A549 treated with DMSO at 1 μM for 4 hours (cell line): ENCODE measurements around the gene HSPA1B. TPM values are rescaled to one million over a fixed set of nuclear protein-coding genes. Genes with fewer than 3 reads are reported as not detected.

Source experiments
- total RNA-seq: library from RNA; stranded (reverse); fragments of 200-300 nt; extraction: Qiagen RNA extraction; gene quantifications from 5 replicates; pipeline ENCODE4 v1.2.3, GENCODE V29; 2022; ENCODE audit warnings: low read depth

HSPA1B gene
- total RNA-seq: 109 to 336 TPM (median 263 TPM) in 5 replicates

DNA sequence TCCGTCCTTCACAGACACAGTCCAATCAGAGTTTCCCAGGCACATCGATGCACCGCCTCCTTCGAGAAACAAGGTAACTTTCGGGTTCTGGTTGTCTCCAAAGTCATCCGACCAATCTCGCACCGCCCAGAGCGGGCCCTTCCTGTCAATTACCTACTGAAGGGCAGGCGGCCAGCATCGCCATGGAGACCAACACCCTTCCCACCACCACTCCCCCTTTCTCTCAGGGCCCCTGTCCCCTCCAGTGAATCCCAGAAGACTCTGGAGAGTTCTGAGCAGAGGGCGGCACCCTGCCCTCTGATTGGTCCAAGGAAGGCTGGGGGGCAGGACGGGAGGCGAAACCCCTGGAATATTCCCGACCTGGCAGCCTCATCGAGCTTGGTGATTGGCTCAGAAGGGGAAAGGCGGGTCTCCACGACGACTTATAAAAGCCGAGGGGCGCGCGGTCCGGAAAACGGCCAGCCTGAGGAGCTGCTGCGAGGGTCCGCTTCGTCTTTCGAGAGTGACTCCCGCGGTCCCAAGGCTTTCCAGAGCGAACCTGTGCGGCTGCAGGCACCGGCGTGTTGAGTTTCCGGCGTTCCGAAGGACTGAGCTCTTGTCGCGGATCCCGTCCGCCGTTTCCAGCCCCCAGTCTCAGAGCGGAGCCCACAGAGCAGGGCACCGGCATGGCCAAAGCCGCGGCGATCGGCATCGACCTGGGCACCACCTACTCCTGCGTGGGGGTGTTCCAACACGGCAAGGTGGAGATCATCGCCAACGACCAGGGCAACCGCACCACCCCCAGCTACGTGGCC, at the start of gene HSPA1B:
TSS of gene HSPA1B (plus strand) at position 453 of the 794 bp plus-strand sequence. CDS start at position 666, 213 bp downstream.

DNA sequence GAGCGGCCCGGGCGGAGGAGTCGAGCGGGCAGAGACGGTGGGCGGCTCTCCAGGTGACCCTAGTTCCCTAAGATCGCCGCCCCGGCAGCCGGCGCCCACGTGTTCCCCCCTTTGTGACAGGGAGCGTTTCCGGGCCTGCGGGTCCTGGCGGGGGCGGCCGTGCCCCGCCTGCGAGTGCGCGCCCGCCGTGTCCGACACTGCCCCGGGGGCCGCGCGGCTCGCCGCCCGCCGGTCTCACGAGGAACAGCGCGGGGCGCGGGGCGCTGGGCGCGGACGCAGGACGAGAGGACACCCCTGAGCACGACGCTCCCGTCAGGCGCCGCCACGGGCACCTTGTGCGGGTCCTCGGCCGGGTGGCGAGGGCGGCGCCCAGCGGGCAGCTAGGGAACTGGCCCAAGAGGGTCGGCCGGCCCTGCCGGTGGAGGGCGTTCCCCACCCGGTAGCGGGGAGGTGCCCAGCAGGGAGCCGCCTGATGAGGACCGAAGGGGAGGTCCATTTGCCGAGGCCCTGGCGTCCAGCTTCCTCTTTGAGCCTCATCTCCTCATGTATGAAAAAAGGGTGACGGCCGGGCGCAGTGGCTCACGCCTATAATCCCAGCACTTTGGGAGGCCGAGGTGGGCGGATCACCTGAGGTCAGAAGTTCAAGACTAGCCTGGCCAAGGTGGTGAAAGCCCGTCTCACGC, 31.8 kb upstream of the HSPA1B start, which contains the start of gene VARS1:
TSS of gene VARS1 (minus strand) at position 137 of the 683 bp plus-strand sequence. CDS start 535 bp downstream, outside the sequence.

DNA sequence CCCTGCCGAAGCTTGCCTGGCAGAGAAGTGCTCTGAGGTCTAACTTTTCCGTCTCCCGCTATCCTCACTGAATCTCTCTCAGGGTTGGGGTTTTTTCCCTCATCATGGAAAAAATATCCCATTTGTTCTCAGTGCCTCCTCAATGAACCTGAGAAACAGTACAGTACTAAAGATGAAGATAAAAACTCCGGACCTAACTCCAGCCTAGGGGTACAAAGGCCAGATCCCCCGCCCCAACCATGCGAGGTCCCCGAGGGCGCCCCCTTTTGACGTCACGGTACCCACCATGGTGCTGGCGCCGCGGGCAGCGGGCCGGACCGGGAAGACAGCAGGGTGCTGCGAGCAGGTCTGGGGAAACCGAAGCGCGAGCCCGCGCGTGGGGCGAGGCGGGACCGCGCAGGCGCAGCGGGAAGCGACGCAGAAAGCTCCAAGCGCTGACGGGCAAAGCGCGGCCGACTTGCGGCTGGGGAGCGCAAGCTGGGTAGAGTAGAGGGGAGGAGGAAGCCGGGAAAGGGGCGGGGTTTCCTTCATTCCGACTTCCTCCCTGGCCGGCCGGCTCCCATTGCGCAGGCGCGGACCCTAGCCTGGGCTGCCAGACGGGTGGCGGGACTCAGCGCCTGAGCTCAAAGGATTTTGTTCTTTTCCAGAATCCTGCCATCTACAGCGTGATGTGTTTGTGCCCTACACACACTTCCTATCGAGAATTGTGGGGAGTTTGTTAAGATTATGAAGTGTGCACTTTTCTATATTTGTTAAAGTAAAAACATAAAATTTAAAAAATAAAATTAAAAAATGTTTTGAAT, 20.9 kb upstream of the HSPA1B start, which contains the start of gene LSM2:
TSS of gene LSM2 (minus strand) at position 497 of the 803 bp plus-strand sequence. CDS start at position 288, 209 bp downstream.

DNA sequence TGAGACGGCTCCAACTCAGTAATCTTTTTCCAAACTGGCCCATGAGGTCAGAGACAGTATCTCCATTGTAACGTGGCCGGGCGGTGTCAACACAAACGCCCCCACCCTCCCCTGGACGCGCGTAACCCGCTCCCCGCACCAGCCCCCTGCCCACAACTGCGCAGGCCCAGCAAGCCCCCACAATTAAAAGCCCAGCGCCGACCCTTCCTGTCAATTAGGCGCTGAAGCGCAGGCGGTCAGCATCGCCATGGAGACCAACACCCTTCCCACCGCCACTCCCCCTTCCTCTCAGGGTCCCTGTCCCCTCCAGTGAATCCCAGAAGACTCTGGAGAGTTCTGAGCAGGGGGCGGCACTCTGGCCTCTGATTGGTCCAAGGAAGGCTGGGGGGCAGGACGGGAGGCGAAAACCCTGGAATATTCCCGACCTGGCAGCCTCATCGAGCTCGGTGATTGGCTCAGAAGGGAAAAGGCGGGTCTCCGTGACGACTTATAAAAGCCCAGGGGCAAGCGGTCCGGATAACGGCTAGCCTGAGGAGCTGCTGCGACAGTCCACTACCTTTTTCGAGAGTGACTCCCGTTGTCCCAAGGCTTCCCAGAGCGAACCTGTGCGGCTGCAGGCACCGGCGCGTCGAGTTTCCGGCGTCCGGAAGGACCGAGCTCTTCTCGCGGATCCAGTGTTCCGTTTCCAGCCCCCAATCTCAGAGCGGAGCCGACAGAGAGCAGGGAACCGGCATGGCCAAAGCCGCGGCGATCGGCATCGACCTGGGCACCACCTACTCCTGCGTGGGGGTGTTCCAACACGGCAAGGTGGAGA, 12.3 kb upstream of the HSPA1B start, which contains the start of the genes HSPA1A and HSPA1L:
TSS of gene HSPA1A (plus strand) at position 519 of the 814 bp plus-strand sequence. CDS start at position 733, 214 bp downstream.
TSS of gene HSPA1L (minus strand) at position 259 of the 814 bp plus-strand sequence. CDS start 3,311 bp downstream, outside the sequence.

DNA sequence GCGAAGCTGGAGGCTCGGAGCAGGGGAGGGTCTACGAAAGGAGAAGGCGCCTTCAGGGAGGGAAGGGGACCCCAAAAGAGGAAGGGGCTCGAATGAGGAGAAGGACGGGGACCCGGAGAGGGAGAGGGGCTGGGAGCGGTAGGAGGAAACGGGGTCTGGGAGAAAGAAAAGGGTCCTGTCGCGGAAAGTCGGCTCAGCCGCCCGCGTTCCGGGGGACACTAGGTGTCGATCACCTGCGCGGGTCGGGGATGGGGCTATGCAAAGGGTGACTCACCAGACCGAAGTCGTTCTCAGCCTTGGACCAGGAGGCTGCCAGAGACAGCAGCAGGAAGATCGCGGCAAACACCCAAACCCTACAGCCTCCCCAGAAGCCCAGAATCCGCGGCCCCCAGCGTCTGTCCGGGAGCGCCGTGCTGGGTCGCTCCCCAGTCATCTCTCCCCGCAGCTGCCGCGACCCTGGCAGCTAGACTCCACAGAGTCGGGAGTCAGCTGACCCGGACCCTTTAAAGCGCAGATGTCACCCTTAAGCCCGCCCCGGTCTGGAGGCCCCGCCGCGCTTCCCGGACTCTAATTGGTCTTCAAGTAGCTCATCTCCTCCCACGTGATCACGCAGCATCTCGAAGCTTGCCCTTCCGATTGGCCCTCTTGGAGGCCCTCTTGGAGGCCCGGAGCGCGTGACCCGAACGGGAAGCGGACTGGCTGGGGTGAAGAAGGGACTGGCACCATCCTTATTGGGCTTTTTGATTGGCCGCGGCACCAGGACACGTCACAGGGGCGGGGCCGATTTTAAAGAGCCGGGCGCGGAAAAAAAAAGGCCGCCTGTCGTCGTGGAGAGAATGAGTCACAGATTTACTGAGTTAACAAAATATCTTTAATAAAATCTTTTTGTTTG, 35.1 kb downstream of the HSPA1B start, which contains the start of gene NEU1:
TSS of gene NEU1 (minus strand) at position 478 of the 892 bp plus-strand sequence. CDS start at position 433, 45 bp downstream.

DNA sequence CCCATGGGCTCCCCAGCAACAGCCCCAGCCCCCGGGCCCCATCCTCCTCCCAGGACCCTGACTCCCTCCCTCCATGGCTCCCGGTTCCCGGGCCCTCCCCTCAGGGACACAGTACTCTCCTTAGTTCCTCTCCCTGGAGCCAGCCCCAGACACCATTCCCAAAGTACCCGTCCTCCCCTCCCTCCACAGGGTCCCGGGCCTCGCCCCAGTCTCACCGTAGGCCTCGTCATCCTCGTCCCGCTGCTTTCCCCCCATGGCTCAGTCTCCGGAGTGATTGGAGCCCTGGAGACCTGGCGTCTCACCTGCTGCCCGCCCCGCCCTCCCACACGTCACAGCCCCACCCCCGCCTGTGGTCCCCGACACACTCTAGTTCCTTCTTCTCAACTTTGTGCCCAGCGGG, 51.2 kb downstream of the HSPA1B start, which contains the start of gene SLC44A4:
TSS of gene SLC44A4 (minus strand) at position 272 of the 400 bp plus-strand sequence. CDS start at position 255, 17 bp downstream.

Other genes with a start within 250 kb of the HSPA1B start
- gene LTB, start 245.3 kb upstream of the HSPA1B start, total RNA-seq: 0.29 to 0.50 TPM (median 0.49 TPM) in 5 replicates
- 0.20 to 0.26 TPM in 2 of 5 replicates, not detected in the others for gene LST1, start 241.5 kb upstream of the HSPA1B start, total RNA-seq
- gene NCR3, start 234.7 kb upstream of the HSPA1B start, total RNA-seq: not detected in 5 replicates
- not detected in 5 replicates for gene AIF1, start 212.5 kb upstream of the HSPA1B start, total RNA-seq
- gene PRRC2A, start 207.0 kb upstream of the HSPA1B start, total RNA-seq: 68.9 to 101 TPM (median 86.8 TPM) in 5 replicates
- 119 to 155 TPM (median 144 TPM) in 5 replicates for gene BAG6, start 175.1 kb upstream of the HSPA1B start, total RNA-seq
- gene APOM, start 171.8 kb upstream of the HSPA1B start, total RNA-seq: 2.8 to 3.8 TPM (median 3.2 TPM) in 5 replicates
- 10.9 to 13.1 TPM (median 12.1 TPM) in 5 replicates for gene C6orf47, start 167.0 kb upstream of the HSPA1B start, total RNA-seq
- gene GPANK1, start 162.7 kb upstream of the HSPA1B start, total RNA-seq: 10.7 to 15.4 TPM (median 12.2 TPM) in 5 replicates
- gene CSNK2B, start 161.7 kb upstream of the HSPA1B start, total RNA-seq: 165 to 176 TPM (median 167 TPM) in 5 replicates
- 3.6 to 5.8 TPM (median 5.1 TPM) in 5 replicates for gene LY6G5B, start 157.8 kb upstream of the HSPA1B start, total RNA-seq
- 0.95 to 2.0 TPM (median 1.3 TPM) in 5 replicates for gene LY6G5C, start 146.7 kb upstream of the HSPA1B start, total RNA-seq
- 16.1 to 20.1 TPM (median 17.9 TPM) in 5 replicates for gene ABHD16A, start 124.4 kb upstream of the HSPA1B start, total RNA-seq
- not detected in 5 replicates for gene LY6G6F, start 120.9 kb upstream of the HSPA1B start, total RNA-seq
- not detected in 5 replicates for gene LY6G6D, start 112.4 kb upstream of the HSPA1B start, total RNA-seq
- 0.12 to 0.20 TPM in 2 of 5 replicates, not detected in the others for gene LY6G6C, start 106.0 kb upstream of the HSPA1B start, total RNA-seq
- not detected in 5 replicates for gene MPIG6B, start 104.4 kb upstream of the HSPA1B start, total RNA-seq
- 27.0 to 30.0 TPM (median 27.6 TPM) in 5 replicates for gene DDAH2, start 98.4 kb upstream of the HSPA1B start, total RNA-seq
- gene CLIC1, start 91.2 kb upstream of the HSPA1B start, total RNA-seq: 490 to 521 TPM (median 507 TPM) in 5 replicates
- 10.7 to 16.8 TPM (median 15.8 TPM) in 5 replicates for gene MSH5, start 87.7 kb upstream of the HSPA1B start, total RNA-seq
- gene SAPCD1, start 65.1 kb upstream of the HSPA1B start, total RNA-seq: 3.0 to 5.0 TPM (median 3.3 TPM) in 5 replicates
- 1.4 to 2.0 TPM (median 1.8 TPM) in 5 replicates for gene VWA7, start 50.4 kb upstream of the HSPA1B start, total RNA-seq
- gene VARS1, start 32.0 kb upstream of the HSPA1B start, total RNA-seq: 52.7 to 64.9 TPM (median 59.0 TPM) in 5 replicates
- 49.8 to 66.9 TPM (median 61.6 TPM) in 5 replicates for gene LSM2, start 20.8 kb upstream of the HSPA1B start, total RNA-seq
- gene HSPA1L, start 12.5 kb upstream of the HSPA1B start, total RNA-seq: 1.00 to 2.0 TPM (median 1.9 TPM) in 5 replicates
- 134 to 436 TPM (median 349 TPM) in 5 replicates for gene HSPA1A, start 12.2 kb upstream of the HSPA1B start, total RNA-seq
- 26.4 to 37.6 TPM (median 30.1 TPM) in 5 replicates for gene NEU1, start 35.1 kb downstream of the HSPA1B start, total RNA-seq
- 0.05 to 0.36 TPM (median 0.15 TPM) in 3 of 5 replicates, not detected in the others for gene SLC44A4, start 51.3 kb downstream of the HSPA1B start, total RNA-seq
- 21.2 to 34.6 TPM (median 30.7 TPM) in 5 replicates for gene EHMT2, start 70.0 kb downstream of the HSPA1B start, total RNA-seq
- 3.5 to 5.5 TPM (median 4.8 TPM) in 5 replicates for gene ZBTB12, start 74.3 kb downstream of the HSPA1B start, total RNA-seq
- gene C2, start 100.0 kb downstream of the HSPA1B start, total RNA-seq: 0.31 to 0.48 TPM (median 0.36 TPM) in 5 replicates
- 1.7 to 3.4 TPM (median 2.1 TPM) in 5 replicates for gene CFB, start 118.4 kb downstream of the HSPA1B start, total RNA-seq
- gene NELFE, start 131.2 kb downstream of the HSPA1B start, total RNA-seq: 74.0 to 87.1 TPM (median 79.5 TPM) in 5 replicates
- 22.6 to 27.8 TPM (median 24.2 TPM) in 5 replicates for gene SKIC2, start 131.4 kb downstream of the HSPA1B start, total RNA-seq
- 11.1 to 12.8 TPM (median 12.1 TPM) in 5 replicates for gene DXO, start 144.4 kb downstream of the HSPA1B start, total RNA-seq
- gene C4A, start 154.3 kb downstream of the HSPA1B start, total RNA-seq: 1.00 to 1.6 TPM (median 1.2 TPM) in 5 replicates
- gene C4B, start 187.1 kb downstream of the HSPA1B start, total RNA-seq: 0.72 to 1.2 TPM (median 0.84 TPM) in 5 replicates
- 0.06 TPM in 1 of 5 replicates, not detected in the others for gene CYP21A2, start 210.7 kb downstream of the HSPA1B start, total RNA-seq